Measurements from ENCODE around the gene TSSK3.
A peak's percentile ranks its signal among the peaks of the same experiment; 100 is the strongest.

The TSSK3 gene, protein sequence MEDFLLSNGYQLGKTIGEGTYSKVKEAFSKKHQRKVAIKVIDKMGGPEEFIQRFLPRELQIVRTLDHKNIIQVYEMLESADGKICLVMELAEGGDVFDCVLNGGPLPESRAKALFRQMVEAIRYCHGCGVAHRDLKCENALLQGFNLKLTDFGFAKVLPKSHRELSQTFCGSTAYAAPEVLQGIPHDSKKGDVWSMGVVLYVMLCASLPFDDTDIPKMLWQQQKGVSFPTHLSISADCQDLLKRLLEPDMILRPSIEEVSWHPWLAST

DNA sequence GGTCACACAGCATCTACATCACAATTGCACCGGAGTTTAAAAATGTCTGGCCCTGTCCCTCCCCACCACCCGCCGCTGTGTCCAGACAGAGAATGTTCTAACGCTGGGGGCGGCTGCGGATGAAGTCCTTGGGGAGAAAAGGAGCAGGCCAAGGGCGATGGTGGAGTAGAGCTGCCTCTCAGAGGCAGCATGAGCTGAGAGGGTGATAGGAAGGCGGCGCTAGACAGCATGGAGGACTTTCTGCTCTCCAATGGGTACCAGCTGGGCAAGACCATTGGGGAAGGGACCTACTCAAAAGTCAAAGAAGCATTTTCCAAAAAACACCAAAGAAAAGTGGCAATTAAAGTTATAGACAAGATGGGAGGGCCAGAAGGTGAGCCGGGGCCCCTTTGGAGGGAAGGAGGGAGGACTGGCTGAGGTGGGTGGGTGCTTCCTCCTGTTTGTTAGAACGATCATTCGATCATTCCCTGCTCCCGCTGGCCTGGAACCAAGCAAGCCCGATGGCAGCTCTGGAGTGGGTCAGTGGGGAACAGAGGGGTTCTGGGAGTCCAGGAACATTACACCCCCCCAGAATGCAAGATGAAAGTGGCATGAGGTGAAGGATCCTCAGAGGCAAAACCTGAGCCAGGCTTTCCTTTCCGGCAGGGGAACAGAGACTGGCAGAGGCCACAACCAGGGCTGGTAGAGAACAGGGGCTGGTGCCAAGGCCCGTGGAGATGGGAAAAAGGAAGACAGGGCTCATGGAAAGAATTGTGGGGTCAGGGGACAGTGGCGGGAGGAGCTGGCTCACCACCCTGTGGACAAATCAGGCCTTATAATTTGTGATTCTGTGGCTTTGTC lies at the start of gene TSSK3, which contains the start of gene FAM229A:
Gene TSSK3 (plus strand): TSS at position 66 of the 840 bp plus-strand sequence. CDS start 163 bp downstream, at position 229.
Gene FAM229A (minus strand): TSS at position 12 of the 840 bp plus-strand sequence. CDS start 394 bp downstream, outside the sequence.
- DNase-seq (ENCODE audit: low spot score) = no peak

DNA sequence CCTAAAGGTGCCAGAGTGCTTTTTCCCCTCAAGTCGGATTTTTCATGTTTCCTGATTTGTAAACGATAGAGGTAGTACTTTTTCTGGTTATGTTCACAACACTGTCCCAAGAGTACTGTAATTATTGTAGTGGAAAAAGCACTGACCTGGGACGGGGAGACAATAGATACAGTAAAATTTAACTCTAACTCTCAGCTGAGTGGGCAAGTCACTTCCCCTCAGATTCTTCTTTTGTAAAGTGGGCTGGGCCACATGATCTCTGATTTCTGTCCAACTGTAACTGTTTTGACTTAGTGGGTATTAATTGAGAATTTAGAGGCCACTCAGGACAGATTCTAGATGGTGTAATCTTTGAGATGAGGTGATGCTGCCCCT lies 45.4 kb upstream of the TSSK3 start:
- DNase-seq (ENCODE audit: low spot score) = no peak

DNA sequence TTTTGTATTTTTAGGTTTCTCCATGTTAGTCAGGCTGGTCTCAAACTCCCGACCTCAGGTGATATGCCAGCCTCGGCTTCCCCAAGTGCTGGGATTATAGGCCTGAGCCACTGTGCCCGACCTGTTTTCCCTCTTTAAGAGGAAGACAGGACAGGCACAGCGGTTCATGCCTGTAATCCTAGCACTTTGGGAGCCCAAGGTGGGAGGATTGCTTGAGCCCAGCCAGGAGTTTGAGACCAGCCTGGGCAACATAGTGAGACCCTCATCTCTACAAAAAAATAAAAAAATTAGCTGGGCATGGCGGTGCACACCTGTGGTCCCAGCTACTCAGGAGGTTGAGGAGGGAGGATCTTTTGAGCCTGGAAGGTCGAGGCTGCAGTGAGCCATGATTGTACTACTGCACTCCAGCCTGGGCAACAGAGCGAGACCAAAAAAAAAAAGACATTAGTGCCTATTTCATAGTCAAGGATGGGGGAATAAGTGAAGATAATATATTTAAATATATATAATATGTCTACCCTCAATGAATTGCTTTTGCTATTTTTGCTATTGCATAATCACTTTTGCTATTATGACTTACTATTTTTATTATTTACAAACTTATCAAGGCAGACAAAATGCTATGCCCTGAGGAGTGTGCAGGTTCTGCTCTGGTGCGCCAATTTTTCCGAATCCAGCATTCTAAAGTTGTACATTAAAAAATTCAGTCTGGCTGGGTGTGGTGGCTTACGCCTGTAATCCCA lies 44.0 kb upstream of the TSSK3 start:
- DNase-seq (ENCODE audit: low spot score) = no peak

DNA sequence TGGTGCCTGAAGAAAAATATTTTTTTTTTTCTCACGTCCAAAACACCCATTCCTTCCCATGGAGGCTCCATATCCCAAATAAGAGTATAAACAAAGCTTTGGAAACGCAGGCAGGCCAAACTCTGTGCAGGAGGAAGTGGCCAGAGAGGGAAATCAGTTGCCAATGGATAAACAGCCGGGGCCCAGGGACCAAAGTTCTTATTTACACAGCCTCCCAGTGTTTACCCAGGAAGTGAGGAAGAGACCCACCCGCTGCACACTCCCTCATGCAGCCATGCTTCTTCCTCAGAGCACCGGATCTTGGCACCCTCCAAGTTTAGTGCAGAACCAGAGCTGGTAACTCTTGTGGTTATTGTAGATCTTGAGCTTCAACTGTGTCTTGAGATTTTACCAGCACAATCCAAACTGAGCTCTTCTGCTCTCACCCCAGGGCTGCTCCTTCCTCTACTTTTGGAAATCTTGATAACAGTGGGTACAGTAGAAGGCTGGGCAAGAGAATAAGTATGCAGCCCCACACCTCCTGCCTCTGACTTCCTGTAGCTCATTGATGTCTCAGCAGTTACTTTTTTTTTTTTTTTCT lies 40.5 kb upstream of the TSSK3 start:
- DNase-seq (ENCODE audit: low spot score) = no peak

DNA sequence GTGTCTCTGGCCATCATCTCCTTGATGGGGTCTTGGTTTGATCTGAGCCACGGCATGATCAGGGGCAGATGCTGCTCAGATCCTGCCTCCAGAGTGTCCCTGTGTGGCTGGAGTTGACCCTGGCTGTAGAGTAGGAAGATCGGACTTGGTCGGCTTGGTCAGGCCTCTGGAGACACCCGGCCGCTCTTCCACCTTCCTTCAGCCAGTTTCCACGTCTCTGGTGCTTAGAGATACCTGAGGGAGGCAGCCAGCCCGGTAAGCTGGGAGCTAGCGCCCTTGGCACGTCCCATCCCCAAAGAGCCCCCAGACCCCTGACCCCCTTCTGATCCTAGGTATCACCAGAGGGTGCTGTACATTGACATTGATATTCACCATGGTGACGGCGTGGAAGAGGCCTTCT lies 35.1 kb upstream of the TSSK3 start:
- DNase-seq (ENCODE audit: low spot score) = no peak

DNA sequence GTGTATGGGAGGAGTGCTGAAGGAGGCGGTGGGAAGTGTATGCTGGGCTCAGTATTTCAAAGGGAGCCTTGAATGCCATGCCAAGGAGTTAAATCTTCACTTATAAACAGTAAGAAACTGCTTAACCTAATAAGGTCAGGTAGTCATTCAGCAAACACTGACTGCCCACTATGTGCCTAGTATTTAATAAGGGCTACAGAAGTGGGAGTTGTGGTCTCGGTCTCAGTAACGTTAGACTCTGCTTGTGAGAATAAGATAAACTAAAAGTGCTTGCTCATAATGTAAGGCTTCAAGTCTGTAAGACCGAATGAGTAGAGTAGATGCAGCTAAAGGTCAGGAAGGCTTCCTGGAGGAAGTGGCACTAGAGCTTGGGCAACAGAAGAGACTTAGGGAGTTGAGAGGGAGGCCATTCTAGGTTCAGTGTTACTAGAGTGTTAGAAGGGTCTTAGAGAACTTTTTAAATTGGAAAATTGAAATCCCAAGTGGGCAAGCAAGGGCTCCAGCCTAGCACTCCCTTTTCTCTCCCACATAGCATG lies 32.3 kb upstream of the TSSK3 start:
- no peak for DNase-seq (ENCODE audit: low spot score)

DNA sequence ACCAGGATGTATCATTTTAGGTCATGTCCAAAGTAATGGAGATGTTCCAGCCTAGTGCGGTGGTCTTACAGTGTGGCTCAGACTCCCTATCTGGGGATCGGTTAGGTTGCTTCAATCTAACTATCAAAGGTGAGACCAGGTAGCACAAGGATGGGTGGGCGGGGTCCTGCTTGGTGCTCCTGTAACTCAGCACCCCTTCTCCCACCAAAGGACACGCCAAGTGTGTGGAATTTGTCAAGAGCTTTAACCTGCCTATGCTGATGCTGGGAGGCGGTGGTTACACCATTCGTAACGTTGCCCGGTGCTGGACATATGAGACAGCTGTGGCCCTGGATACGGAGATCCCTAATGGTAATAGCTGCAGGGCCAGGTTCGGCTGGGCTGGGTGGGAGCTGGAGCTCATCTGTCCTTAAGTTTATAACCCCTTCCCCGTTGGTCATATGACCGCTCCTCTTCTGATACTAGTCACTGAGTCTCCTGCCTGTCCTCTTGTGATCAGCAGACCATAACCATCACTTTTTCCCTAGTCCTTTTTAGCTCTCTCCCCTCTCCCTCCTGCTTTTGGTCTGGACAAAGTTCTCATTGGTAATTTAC lies 31.7 kb upstream of the TSSK3 start:
- DNase-seq (ENCODE audit: low spot score) = no peak

DNA sequence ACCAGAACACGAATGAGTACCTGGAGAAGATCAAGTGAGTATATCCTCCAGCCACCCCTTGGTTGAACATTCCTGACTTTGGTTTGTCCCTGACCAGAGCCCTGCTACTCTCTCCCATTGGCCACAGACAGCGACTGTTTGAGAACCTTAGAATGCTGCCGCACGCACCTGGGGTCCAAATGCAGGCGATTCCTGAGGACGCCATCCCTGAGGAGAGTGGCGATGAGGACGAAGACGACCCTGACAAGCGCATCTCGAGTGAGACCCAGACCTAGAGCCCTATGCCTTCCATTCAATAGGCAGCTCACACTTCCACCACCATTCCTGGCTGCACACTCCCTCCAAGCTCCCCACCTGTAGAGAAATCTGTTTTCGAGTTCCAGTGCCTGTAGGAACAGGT lies 30.8 kb upstream of the TSSK3 start:
- no peak for DNase-seq (ENCODE audit: low spot score)

DNA sequence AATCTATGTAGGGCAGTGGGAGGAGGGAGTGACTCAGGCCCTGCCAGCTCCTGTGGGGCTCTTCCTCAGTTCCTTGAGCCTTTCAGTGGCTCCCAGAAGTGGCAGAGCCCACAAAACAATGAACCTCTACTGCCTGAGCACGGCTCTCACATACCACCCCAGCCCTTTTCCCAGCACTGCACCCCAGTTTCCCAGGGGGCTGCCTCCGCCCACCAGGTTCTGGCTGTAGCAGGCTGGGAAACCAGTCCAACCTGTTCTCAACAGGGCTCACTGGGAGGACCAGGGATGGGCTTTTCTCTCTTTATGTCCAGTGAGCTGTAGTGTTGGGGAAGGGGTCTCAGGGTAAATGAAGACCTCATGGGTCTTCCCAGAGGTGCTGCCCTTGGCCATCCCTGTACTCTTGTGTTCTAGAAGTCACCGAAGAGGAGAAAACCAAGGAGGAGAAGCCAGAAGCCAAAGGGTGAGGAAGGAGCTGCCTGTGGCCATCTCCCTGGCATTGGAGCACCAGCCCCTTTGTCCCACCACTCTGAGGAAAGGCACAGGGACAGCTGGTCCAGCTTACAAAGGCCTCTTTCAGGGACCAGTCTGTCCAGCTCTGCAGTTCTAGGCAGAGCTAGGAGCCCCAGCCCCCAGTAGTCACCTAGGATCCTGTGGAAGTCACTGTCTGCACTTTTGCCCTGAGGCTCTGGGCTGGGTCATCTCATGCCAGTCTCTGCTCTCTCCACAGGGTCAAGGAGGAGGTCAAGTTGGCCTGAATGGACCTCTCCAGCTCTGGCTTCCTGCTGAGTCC lies 29.9 kb upstream of the TSSK3 start:
- DNase-seq (ENCODE audit: low spot score) = peak; percentile 88

DNA sequence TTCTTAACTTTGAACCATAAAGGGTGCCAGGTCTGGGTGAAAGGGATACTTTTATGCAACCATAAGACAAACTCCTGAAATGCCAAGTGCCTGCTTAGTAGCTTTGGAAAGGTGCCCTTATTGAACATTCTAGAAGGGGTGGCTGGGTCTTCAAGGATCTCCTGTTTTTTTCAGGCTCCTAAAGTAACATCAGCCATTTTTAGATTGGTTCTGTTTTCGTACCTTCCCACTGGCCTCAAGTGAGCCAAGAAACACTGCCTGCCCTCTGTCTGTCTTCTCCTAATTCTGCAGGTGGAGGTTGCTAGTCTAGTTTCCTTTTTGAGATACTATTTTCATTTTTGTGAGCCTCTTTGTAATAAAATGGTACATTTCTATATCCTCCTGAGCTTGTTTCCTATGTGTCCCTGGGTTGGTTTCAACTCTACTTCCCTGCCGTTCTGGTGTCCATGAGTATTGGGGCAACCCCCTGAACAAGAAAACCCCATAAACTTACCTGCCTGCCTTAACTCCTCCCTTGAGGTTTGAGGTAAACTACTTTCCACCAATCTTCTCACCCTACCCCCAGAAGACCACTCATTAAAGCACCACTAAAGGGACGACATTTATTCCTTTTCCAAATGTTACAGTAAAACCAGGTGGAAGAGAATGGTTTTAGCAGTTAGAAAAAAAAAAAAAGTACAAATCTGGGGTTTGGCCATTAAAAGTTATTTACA lies 28.9 kb upstream of the TSSK3 start:
- no peak for DNase-seq (ENCODE audit: low spot score)

DNA sequence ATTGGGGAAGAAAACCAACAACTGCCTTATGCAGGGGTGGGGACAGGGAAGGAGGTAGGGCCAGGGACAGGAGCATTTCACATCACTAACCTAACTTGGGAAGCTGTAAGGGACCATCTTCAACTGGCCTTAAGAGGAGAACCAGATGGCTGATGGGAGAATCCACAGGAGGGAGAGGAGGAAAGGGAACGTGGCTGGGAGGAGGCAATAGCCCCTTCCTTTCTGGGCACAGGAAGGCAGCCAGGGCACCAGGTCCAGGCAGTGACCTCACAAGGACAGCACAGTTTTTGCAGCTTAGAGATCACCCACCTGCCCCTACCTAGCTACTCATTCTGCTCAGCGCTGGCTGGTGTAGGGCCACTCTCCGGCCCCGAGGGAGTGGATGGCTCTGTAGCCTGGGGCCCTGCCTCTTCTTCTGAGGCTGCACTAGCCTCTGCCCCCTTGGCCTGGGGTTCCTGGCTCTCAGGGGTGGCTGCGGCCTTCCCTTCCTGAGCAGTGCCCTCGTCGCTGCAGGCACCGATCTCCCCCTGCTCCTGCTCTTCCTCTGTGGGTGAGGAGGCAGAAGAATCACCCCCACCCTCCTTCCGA lies 28.0 kb upstream of the TSSK3 start:
- DNase-seq (ENCODE audit: low spot score) = no peak

DNA sequence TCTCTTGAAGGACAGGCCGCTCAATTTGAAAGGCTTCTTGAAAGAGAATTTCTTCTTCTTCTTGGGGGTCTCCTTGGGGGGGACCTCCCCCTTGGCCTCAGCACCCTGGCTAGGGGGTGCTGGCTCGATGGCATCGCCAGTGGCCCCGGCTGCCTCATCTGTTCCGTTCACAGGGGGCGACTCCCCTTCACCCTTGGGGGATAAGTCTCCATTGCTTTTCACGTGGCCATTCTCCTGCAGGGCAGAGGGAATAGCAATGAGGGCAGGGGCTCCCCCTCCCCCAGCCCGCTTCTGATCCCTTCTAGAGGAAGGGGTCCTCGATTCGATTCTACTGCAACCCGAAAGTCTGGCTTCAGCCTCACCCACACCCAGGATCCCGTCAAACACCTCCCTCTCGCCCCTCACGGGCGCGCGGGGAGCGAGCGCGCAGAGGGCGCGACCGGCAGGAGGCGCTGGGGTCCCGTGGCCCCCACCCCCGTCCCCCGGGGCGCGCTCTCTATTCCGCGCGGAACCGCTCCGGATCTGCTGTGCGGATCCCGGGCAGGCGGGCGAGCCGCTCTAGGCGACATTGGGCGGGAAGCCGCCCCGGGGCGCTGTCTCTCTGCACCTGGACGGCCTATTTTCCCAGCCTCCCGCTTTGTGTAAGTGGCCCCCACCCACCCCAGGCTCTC lies 27.3 kb upstream of the TSSK3 start:
- DNase-seq (ENCODE audit: low spot score) = no peak

DNA sequence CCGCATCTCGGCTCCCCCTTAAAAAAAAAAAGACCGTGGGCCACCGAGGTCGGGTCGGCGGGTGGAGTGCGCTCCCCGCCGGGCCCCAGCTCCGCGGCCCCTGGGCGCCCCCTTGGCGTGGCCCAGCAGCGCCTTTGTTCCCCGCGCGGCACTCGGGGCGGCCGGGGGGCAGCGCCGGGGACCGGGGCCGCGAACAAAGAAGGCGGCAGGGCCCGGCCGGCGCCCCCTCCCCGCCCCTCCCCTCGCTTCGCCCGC lies 26.9 kb upstream of the TSSK3 start:
- DNase-seq (ENCODE audit: low spot score) = no peak

DNA sequence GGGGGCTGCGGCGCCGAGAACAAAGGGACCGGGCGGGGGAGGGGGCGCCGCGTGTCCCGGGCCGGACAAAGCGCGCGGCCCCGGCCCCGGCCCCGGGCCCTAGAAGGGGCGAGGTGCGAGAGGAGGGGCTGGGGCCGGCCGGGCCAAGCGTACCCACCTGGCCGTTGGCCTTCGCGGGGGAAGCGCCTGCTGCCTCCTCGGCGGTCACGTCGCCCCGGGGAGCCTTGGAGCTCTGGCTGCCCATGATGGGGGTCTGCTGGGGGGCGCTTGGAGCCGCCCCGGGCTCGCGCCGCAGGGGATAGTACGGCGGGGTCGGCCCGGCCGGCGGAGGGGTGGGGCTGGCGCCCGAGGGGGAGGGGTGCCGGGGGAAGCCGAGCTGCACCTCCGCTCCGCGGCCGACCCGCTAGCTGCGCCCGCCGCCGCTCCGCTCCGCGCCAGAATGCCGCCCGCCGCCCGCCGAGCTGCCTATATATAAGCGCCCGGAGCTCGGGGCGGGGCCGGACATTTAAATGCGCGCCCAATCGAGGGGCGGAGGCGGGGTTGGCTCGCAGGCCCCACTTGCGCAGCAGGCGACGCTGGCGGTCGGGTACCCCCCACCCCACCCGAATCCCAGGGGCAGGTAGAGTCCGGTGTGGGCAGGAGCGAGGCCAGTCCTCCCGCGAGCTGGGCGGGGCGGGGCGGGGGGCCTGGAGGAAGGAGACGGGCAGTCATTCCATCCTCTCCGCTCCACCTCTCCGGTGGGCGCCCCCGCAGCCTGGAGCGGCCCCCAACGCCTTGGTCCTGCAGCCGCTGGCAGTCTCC lies 26.3 kb upstream of the TSSK3 start, which contains the start of gene MARCKSL1:
Gene MARCKSL1 (minus strand): TSS at position 444 of the 801 bp plus-strand sequence. CDS start 200 bp downstream, at position 244.
- DNase-seq (ENCODE audit: low spot score) = no peak

DNA sequence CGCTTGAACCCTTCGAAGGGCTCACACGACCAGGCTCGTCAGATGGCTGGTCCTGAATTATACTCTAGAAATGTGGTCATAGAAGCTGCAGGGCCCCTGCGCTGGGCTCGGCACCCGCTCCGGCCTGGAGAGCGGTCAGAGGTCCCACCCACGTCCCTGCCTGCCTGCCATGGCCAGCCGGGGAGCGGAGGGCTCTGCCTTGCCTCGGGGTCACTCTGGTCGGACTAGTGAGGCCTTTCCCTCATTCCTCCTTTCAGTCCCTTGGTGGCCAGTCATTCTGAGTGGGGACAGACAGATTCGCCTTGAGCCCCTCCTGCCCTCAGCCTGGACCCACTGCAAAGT lies 25.8 kb upstream of the TSSK3 start:
- no peak for DNase-seq (ENCODE audit: low spot score)

DNA sequence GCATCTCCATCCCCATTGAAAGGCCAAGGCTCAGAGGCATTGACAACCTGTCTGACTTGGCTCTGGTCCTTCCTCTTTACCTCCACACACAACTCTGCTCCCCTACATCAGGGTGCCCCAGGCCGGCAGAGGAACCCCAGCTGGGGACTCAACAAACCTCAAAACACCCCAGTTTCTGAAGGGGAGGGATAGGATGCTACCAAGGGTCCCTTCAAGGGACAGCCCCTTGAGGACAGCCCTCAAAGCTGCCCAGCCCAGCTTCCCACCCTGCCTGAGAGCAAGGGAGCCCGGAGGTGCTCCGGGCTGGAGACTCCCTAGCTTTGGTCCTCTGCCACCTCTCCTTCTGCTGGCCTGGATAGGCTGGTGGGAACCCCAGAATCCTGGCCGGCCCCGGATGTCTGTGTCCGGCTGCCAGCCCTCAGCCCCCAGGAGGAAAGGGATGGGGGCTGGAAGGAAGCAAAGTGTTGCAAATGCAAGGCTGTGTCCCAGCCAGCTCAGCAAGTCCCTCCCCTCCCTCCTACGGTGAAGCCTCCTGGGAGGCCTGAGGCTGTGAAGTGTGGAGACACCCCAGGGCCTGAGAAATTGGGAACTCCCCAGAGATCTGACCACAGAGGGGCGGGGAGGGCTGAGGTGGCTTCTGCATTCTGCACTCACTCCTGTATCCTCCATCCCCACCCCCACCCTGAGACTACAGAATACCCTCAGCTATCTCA lies 25.2 kb upstream of the TSSK3 start:
- DNase-seq (ENCODE audit: low spot score) = no peak

DNA sequence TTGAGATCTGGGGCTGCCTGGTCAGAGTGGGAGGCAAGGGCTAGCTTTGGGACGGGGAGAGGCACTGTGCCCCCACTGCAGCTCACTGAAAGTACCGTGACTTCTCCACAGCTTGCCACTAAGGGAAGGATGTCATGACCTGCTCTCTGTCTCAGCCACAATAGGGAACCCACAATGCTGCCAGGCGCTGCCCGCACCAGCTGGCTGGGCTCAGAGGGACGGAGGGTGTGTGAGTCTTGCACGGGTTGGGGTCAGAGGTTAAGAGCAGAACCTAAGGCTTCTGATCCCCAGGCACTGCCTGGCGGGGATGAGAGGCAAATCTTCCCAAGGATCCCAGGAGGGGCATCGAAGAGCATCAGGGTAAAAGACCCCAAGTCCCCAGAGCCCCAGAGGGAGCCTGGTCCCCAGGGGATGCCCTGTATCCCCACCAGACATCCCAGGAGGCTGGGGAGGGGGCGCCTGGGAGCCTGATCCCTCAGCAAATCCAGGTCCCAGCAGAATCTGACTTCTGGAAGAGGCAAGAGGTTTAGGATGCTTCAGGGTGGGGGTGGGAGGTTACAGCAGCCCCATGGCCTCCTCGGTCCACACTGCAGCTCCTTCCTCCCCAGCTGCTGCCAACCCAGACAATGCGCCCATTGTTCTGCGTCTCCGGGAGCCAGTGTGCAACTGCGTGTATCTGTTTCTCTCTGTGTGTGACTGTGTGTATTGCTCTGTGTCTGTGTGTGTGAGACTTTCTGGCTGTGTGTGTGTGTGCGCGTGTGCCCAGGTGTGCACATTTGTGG lies 24.3 kb upstream of the TSSK3 start:
- DNase-seq (ENCODE audit: low spot score) = peak; percentile 96
